GM12878 (cell line): ENCODE data around the gene TPPP.
"Not testable (repeated sequence)": the region's sequence is repeated elsewhere in the genome, so short reads cannot be mapped to it uniquely, and the experiment has no call there.

Experiments used
- BACH1 ChIP-seq: fragments of 450-650 bp; IDR thresholded peaks from 2 replicates; pipeline ENCODE4 v1.6.1; 2017; ENCODE audit warnings: mild to moderate bottlenecking, borderline replicate concordance
- CREB1 ChIP-seq: IDR thresholded peaks from 2 replicates; pipeline ENCODE4 v1.6.1; 2012; ENCODE audit warnings: low read depth, mild to moderate bottlenecking, inconsistent platforms
- EGR1 ChIP-seq, 2 experiments: IDR thresholded peaks; 1 replicate in 1 of 2; 2 replicates in 1 of 2; pipeline ENCODE4 v1.6.1; 2011 to 2012; ENCODE audit warnings: low read depth in 2 of 2, low read length in 2 of 2, borderline replicate concordance in 1 of 2, mild to moderate bottlenecking in 1 of 2, moderate library complexity in 1 of 2
- POLR2AphosphoS5 ChIP-seq: IDR thresholded peaks from 2 replicates; pipeline ENCODE4 v1.6.1; 2011; ENCODE audit warnings: mild to moderate bottlenecking, low read length, inconsistent platforms
- RAD21 ChIP-seq: IDR thresholded peaks from 2 replicates; pipeline ENCODE4 v1.6.1; 2011; ENCODE audit warnings: mild to moderate bottlenecking, low read depth, low read length, moderate library complexity; ENCODE audit not compliant: insufficient read depth
- TF ChIP-seq, protein P1 (sequence below), 3 experiments: IDR thresholded peaks in 2 of 3; conservative IDR thresholded peaks in 1 of 3; 2 replicates each; pipeline ENCODE4 v1.5.1; 2011; ENCODE audit warnings: low read depth in 3 of 3, low read length in 3 of 3, mild to moderate bottlenecking in 3 of 3, control low read depth in 2 of 3, moderate library complexity in 2 of 3, inconsistent platforms in 1 of 3, mixed read lengths in 1 of 3; ENCODE audit not compliant: control insufficient read depth in 2 of 3, insufficient read depth in 1 of 3; ENCODE audit errors: extremely low read depth in 1 of 3
- TF ChIP-seq, protein P2 (sequence below): fragments of 450-650 bp; IDR thresholded peaks from 2 replicates; pipeline ENCODE4 v1.6.1; 2017; ENCODE audit warnings: mild to moderate bottlenecking

DNA sequence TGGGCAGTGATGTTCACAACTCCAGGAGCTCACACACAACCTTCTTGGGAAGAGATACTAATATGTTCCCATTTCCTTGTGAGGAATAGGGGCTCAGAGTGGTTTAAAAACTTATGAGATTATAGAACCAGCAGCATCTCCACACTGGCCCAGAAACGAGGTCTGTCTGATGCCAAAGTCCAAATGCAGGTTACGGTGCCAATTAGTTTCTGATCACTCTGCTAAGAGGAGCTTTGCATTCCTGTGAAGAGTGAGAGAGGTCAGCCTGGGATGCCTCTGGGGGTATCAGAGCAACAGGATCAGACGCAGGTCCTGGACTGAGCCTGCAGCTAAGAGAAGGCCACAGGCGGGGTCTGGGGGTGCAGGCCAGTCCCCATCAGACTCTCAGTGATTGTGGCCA lies 30.2 kb upstream of the TPPP start:
- TF ChIP-seq, protein P1, sequence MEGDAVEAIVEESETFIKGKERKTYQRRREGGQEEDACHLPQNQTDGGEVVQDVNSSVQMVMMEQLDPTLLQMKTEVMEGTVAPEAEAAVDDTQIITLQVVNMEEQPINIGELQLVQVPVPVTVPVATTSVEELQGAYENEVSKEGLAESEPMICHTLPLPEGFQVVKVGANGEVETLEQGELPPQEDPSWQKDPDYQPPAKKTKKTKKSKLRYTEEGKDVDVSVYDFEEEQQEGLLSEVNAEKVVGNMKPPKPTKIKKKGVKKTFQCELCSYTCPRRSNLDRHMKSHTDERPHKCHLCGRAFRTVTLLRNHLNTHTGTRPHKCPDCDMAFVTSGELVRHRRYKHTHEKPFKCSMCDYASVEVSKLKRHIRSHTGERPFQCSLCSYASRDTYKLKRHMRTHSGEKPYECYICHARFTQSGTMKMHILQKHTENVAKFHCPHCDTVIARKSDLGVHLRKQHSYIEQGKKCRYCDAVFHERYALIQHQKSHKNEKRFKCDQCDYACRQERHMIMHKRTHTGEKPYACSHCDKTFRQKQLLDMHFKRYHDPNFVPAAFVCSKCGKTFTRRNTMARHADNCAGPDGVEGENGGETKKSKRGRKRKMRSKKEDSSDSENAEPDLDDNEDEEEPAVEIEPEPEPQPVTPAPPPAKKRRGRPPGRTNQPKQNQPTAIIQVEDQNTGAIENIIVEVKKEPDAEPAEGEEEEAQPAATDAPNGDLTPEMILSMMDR (IDR thresholded peaks at IDR 0.05 in 2 of 3, conservative IDR thresholded peaks at IDR 0.05 in 1 of 3; ENCODE audit: control insufficient read depth in 2 of 3, extremely low read depth in 1 of 3, insufficient read depth in 1 of 3, low read depth in 3 of 3, low read length in 3 of 3): not testable (repeated sequence)
- TF ChIP-seq EGR1 (IDR thresholded peaks at IDR 0.05; ENCODE audit: borderline replicate concordance in 1 of 2, low read depth in 2 of 2, low read length in 2 of 2); RAD21; POLR2AphosphoS5; BACH1; CREB1: not testable (repeated sequence)
- TF ChIP-seq, protein P2, sequence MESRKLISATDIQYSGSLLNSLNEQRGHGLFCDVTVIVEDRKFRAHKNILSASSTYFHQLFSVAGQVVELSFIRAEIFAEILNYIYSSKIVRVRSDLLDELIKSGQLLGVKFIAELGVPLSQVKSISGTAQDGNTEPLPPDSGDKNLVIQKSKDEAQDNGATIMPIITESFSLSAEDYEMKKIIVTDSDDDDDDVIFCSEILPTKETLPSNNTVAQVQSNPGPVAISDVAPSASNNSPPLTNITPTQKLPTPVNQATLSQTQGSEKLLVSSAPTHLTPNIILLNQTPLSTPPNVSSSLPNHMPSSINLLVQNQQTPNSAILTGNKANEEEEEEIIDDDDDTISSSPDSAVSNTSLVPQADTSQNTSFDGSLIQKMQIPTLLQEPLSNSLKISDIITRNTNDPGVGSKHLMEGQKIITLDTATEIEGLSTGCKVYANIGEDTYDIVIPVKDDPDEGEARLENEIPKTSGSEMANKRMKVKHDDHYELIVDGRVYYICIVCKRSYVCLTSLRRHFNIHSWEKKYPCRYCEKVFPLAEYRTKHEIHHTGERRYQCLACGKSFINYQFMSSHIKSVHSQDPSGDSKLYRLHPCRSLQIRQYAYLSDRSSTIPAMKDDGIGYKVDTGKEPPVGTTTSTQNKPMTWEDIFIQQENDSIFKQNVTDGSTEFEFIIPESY: not testable (repeated sequence)
